ENCODE measurements around the gene RTF1. TPM values are rescaled to one million over a fixed set of nuclear protein-coding genes. Genes with fewer than 3 reads are reported as not detected.

RTF1 gene
- total RNA-seq, 1 experiment from 2014 or later = 17.6 TPM

GRCh38 chr15:41504751-41505492 is 88.0 kb downstream of the RTF1 start:
- DNase-seq (ENCODE audit: low read depth) = no peak

- DNase-seq (ENCODE audit: low read depth) = no peak
Measured at GRCh38 chr15:41505776-41506175, 88.9 kb downstream of the RTF1 start.

- no peak for DNase-seq (ENCODE audit: low read depth)
Measured at GRCh38 chr15:41506796-41507341, 90.0 kb downstream of the RTF1 start.

GRCh38 chr15:41507820-41508290 is 91.0 kb downstream of the RTF1 start:
- DNase-seq (ENCODE audit: low read depth) = no peak

- no peak for DNase-seq (ENCODE audit: low read depth)
Measured at GRCh38 chr15:41510728-41511127, 93.8 kb downstream of the RTF1 start.

GRCh38 chr15:41511331-41511898 is 94.5 kb downstream of the RTF1 start:
- DNase-seq (ENCODE audit: low read depth) = no peak

GRCh38 chr15:41511899-41512369 is 95.0 kb downstream of the RTF1 start:
- DNase-seq (ENCODE audit: low read depth) = no peak

GRCh38 chr15:41512512-41512939 is 95.6 kb downstream of the RTF1 start:
- DNase-seq (ENCODE audit: low read depth) = no peak

GRCh38 chr15:41512940-41513505 is 96.1 kb downstream of the RTF1 start:
- peak; percentile 39 for DNase-seq (ENCODE audit: low read depth)

GRCh38 chr15:41513506-41514227 is 96.8 kb downstream of the RTF1 start, which contains the start of gene LTK:
Gene LTK (minus strand): TSS chr15:41513827. CDS start chr15:41513709, 118 bp downstream.
- peak; percentile 69 for DNase-seq (ENCODE audit: low read depth)

GRCh38 chr15:41517895-41518449 is 101.1 kb downstream of the RTF1 start:
- no peak for DNase-seq (ENCODE audit: low read depth)

- DNase-seq (ENCODE audit: low read depth) = no peak
Measured at GRCh38 chr15:41520636-41521035, 103.7 kb downstream of the RTF1 start.

- no peak for DNase-seq (ENCODE audit: low read depth)
Measured at GRCh38 chr15:41521614-41522013, 104.7 kb downstream of the RTF1 start.

GRCh38 chr15:41523097-41523496 is 106.2 kb downstream of the RTF1 start:
- DNase-seq (ENCODE audit: low read depth) = no peak

- no peak for DNase-seq (ENCODE audit: low read depth)
Measured at GRCh38 chr15:41530363-41530956, 113.6 kb downstream of the RTF1 start.

Other genes with a start within 250 kb of the RTF1 start
- not detected in 2 replicates for gene EXD1, start 186.3 kb upstream of the RTF1 start, total RNA-seq (2014; rRNA removed; shearing (Covaris generic))
- gene CHP1, start 185.8 kb upstream of the RTF1 start, total RNA-seq (2014; rRNA removed; shearing (Covaris generic)) = 18.9 and 22.5 TPM in 2 replicates
- gene OIP5, start 84.5 kb upstream of the RTF1 start, total RNA-seq (2014; rRNA removed; shearing (Covaris generic)) = 49.5 and 67.7 TPM in 2 replicates
- gene NUSAP1, start 84.2 kb upstream of the RTF1 start, total RNA-seq (2014; rRNA removed; shearing (Covaris generic)) = 180 and 204 TPM in 2 replicates
- 40.7 and 42.4 TPM in 2 replicates for gene NDUFAF1, start 14.6 kb upstream of the RTF1 start, total RNA-seq (2014; rRNA removed; shearing (Covaris generic))
- 5.0 and 7.7 TPM in 2 replicates for gene ITPKA, start 76.8 kb downstream of the RTF1 start, total RNA-seq (2014; rRNA removed; shearing (Covaris generic))
- 0.40 and 0.57 TPM in 2 replicates for gene LTK, start 96.7 kb downstream of the RTF1 start, total RNA-seq (2014; rRNA removed; shearing (Covaris generic))
- 14.9 and 15.8 TPM in 2 replicates for gene RPAP1, start 127.2 kb downstream of the RTF1 start, total RNA-seq (2014; rRNA removed; shearing (Covaris generic))
- gene TYRO3, start 142.1 kb downstream of the RTF1 start, total RNA-seq (2014; rRNA removed; shearing (Covaris generic)) = 3.9 and 4.6 TPM in 2 replicates
- gene MGA, start 243.3 kb downstream of the RTF1 start, total RNA-seq (2014; rRNA removed; shearing (Covaris generic)) = 28.2 and 36.2 TPM in 2 replicates

Measured in Daoy (cell line).